Panc1 (cell line): ENCODE results near the gene PLXNC1. TPM values are rescaled to one million over a fixed set of nuclear protein-coding genes. Genes with fewer than 3 reads are reported as not detected.

Experiments
- ATAC-seq: fragments of 200-7000 bp; cut with Tn5 transposase; 2 replicates; pipeline ENCODE4 v1.9.1; 2020; ENCODE audit warnings: mild to moderate bottlenecking, moderate library complexity
- BruUV-seq: library from RNA; stranded (reverse); fragments of 400-500 nt; replicated peaks from 2 replicates; lab custom pipeline; 2021; lab: Mats Ljungman, UMichigan
- CTCF ChIA-PET: fragments of 300-600 bp; sonication (Branson Sonifier 250); formaldehyde crosslinking; loops from one replicate; lab custom pipeline; 2022; ENCODE audit warnings: antibody characterized with exemption; lab: Charles Lee
- POLR2A ChIA-PET: fragments of 300-600 bp; sonication (Branson Sonifier 250); formaldehyde crosslinking; loops from one replicate; lab custom pipeline; 2022; ENCODE audit warnings: antibody characterized with exemption; lab: Charles Lee
- DNase-seq: peaks from one replicate; pipeline ENCODE4 v3.0.0-alpha.2; 2010; ENCODE audit warnings: low read depth, low spot score
- H3K27ac ChIP-seq: 2 replicates; pipeline ENCODE4 v1.5.1; 2011; ENCODE audit warnings: mild to moderate bottlenecking, low read length, inconsistent platforms
- H3K27me3 ChIP-seq: fragments of 200-500 bp; sonication (Bioruptor generic); 2 replicates; pipeline ENCODE4 v1.6.0; 2014; ENCODE audit warnings: low read length, inconsistent platforms; ENCODE audit not compliant: control insufficient read depth, insufficient read depth
- H3K36me3 ChIP-seq: fragments of 200-500 bp; sonication (Bioruptor generic); 2 replicates; pipeline ENCODE4 v1.5.1; 2014; ENCODE audit warnings: inconsistent platforms, mild to moderate bottlenecking, low read length, moderate library complexity; ENCODE audit not compliant: control insufficient read depth, insufficient read depth
- H3K4me1 ChIP-seq: 2 replicates; pipeline ENCODE4 v1.5.1; 2011; ENCODE audit warnings: inconsistent platforms, mild to moderate bottlenecking, low read length, moderate library complexity; ENCODE audit not compliant: control insufficient read depth, insufficient read depth
- H3K4me3 ChIP-seq, 2 experiments: 2 replicates each; pipeline ENCODE4 v1.5.1; 2011 to 2012; ENCODE audit warnings: low read depth in 2 of 2, low read length in 2 of 2, mild to moderate bottlenecking in 2 of 2, inconsistent platforms in 1 of 2, moderate library complexity in 1 of 2
- H3K9me3 ChIP-seq: fragments of 200-500 bp; sonication (Bioruptor generic); 2 replicates; pipeline ENCODE4 v1.5.1; 2014; ENCODE audit warnings: low read depth, mild to moderate bottlenecking, inconsistent platforms, low read length, moderate library complexity; ENCODE audit not compliant: control insufficient read depth, insufficient read depth
- POLR2AphosphoS5 ChIP-seq: IDR thresholded peaks from 2 replicates; pipeline ENCODE4 v1.6.1; 2012; ENCODE audit warnings: mild to moderate bottlenecking, low read depth, low read length, moderate library complexity
- SIN3A ChIP-seq: IDR thresholded peaks from 2 replicates; pipeline ENCODE4 v1.6.1; 2012; ENCODE audit warnings: low read depth, mild to moderate bottlenecking, low read length, moderate library complexity, borderline replicate concordance; ENCODE audit not compliant: insufficient read depth
- TCF7L2 ChIP-seq: IDR thresholded peaks from 2 replicates; pipeline ENCODE4 v1.6.1; 2011; ENCODE audit warnings: mild to moderate bottlenecking, low read depth, low read length, inconsistent platforms
- in situ Hi-C: cut with HindIII; loops from 2 replicates; pipeline ENCODE4 v1.10.0; 2016; ENCODE audit warnings: low sequenced_read_pairs, low pct_unique_long_range_greater_than_20kb
- intact Hi-C: fragments of 100-400 bp; cut with micrococcal nuclease; formaldehyde crosslinking; loops from one replicate; pipeline ENCODE4 v1.10.0; 2022; ENCODE audit not compliant: unreplicated experiment
- total RNA-seq: library from RNA; stranded (reverse); gene quantifications from one replicate; pipeline ENCODE4 v1.2.1, GENCODE V29; 2021; ENCODE audit not compliant: unreplicated experiment
- TF ChIP-seq, protein P1 (sequence below): fragments of 450-650 bp; IDR thresholded peaks from 2 replicates; pipeline ENCODE4 v1.5.1; 2017; ENCODE audit warnings: mild to moderate bottlenecking
- TF ChIP-seq, protein P2 (sequence below), 2 experiments: IDR thresholded peaks; 2 replicates each; pipeline ENCODE4 v1.6.1; 2011 to 2012; ENCODE audit warnings: low read depth in 2 of 2, control low read depth in 1 of 2, low read length in 1 of 2, mild to moderate bottlenecking in 1 of 2, moderate library complexity in 1 of 2; ENCODE audit not compliant: insufficient read depth in 1 of 2

PLXNC1 gene
- total RNA-seq, 1 experiment from 2014 or later, result 0.57 TPM

DNA sequence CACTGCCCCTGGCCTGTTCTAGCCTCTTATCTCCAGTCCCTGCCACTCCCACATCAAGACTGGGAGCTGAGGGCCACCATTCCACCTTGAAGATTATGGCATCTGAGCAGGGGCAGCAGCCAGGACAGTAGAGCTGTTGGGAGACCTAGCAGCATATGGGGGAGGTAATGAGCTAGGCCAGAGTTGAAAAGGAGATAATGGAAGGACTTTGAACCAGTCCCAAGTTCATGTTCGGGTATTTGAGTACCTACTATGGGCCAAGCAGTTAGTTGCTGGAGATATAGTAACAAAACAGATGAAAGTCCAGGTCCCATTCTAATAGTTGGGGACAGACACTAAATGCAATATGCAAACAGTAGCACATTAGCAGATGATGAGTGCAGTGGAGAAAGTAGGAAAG lies 151.5 kb downstream of the PLXNC1 start:
- H3K4me3 ChIP-seq, result no peak overlapping the region
- CTCF ChIA-PET, result no interaction called here

DNA sequence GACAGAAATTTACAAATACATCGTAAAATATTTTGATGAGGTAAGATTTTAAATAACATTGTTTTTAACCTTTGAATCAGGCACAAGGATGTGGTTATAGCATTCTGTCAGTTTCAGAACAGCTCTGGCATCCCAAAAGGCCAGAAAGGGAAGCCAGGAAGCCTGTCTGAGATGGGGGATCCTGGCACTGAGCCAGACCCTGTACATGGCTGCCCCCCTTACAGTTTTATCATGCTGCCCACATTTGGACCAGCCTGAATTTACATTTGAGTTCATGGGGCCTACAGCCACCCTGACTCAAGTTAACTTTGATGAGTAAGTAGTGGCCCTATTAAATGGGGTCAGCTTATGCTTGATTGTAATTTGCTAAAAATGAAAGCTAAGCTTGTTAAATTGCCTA lies 155.6 kb downstream of the PLXNC1 start:
- ChIA-PET CTCF (interaction anchor here (0.7 kb wide), 1 partner anchor 282 kb away, joined by 12 read pairs; no protein-coding TSS in a partner anchor), POLR2A (no interaction called here)
- no peak overlapping the region for H3K4me3 ChIP-seq
- no peaks in the 10 kb centered on the region for H3K4me1 ChIP-seq
- intact Hi-C loops (no loop called here), in situ Hi-C loops (no loop called here)
- no TSS peak for BruUV-seq
- no peak for DNase-seq
- peaks cover 7% of the 10 kb centered on the region; the same call in 1 of the 2 replicates for H3K36me3 ChIP-seq
- no peaks in the 10 kb centered on the region for H3K9me3 ChIP-seq
- ATAC-seq, result no peak
- no peaks in the 10 kb centered on the region for H3K27me3 ChIP-seq
- no peak overlapping the region for H3K27ac ChIP-seq
- no peak for TF ChIP-seq POLR2AphosphoS5
- TF ChIP-seq, protein P1, sequence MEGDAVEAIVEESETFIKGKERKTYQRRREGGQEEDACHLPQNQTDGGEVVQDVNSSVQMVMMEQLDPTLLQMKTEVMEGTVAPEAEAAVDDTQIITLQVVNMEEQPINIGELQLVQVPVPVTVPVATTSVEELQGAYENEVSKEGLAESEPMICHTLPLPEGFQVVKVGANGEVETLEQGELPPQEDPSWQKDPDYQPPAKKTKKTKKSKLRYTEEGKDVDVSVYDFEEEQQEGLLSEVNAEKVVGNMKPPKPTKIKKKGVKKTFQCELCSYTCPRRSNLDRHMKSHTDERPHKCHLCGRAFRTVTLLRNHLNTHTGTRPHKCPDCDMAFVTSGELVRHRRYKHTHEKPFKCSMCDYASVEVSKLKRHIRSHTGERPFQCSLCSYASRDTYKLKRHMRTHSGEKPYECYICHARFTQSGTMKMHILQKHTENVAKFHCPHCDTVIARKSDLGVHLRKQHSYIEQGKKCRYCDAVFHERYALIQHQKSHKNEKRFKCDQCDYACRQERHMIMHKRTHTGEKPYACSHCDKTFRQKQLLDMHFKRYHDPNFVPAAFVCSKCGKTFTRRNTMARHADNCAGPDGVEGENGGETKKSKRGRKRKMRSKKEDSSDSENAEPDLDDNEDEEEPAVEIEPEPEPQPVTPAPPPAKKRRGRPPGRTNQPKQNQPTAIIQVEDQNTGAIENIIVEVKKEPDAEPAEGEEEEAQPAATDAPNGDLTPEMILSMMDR, result no peak
- no peak for TF ChIP-seq SIN3A
- no peak for TF ChIP-seq TCF7L2
- TF ChIP-seq, protein P2, sequence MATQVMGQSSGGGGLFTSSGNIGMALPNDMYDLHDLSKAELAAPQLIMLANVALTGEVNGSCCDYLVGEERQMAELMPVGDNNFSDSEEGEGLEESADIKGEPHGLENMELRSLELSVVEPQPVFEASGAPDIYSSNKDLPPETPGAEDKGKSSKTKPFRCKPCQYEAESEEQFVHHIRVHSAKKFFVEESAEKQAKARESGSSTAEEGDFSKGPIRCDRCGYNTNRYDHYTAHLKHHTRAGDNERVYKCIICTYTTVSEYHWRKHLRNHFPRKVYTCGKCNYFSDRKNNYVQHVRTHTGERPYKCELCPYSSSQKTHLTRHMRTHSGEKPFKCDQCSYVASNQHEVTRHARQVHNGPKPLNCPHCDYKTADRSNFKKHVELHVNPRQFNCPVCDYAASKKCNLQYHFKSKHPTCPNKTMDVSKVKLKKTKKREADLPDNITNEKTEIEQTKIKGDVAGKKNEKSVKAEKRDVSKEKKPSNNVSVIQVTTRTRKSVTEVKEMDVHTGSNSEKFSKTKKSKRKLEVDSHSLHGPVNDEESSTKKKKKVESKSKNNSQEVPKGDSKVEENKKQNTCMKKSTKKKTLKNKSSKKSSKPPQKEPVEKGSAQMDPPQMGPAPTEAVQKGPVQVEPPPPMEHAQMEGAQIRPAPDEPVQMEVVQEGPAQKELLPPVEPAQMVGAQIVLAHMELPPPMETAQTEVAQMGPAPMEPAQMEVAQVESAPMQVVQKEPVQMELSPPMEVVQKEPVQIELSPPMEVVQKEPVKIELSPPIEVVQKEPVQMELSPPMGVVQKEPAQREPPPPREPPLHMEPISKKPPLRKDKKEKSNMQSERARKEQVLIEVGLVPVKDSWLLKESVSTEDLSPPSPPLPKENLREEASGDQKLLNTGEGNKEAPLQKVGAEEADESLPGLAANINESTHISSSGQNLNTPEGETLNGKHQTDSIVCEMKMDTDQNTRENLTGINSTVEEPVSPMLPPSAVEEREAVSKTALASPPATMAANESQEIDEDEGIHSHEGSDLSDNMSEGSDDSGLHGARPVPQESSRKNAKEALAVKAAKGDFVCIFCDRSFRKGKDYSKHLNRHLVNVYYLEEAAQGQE (IDR thresholded peaks at IDR 0.05; ENCODE audit: insufficient read depth in 1 of 2, low read depth in 2 of 2, low read length in 1 of 2), result no peak

More for the DNA sequence above, 151.5 kb downstream of the PLXNC1 start:
- Histone ChIP-seq H3K36me3 (no peaks in the 10 kb centered on the region), H3K9me3 (no peaks in the 10 kb centered on the region), H3K4me1 (no peaks in the 10 kb centered on the region), H3K27ac (no peak overlapping the region), H3K27me3 (no peaks in the 10 kb centered on the region)
- POLR2A ChIA-PET, result no interaction called here
- intact Hi-C loops (no loop called here), in situ Hi-C loops (no loop called here)
- TF ChIP-seq SIN3A, result no peak
- TF ChIP-seq TCF7L2, result no peak
- no peak for ATAC-seq
- no peak for DNase-seq
- no TSS peak for BruUV-seq

GRCh38 chr12:94304566-94305061 lies 156.2 kb downstream of the PLXNC1 start:
- Histone ChIP-seq H3K9me3 (no peaks in the 10 kb centered on the region), H3K27me3 (no peaks in the 10 kb centered on the region), H3K4me3 (no peak overlapping the region), H3K36me3 (peaks cover 8% of the 10 kb centered on the region; the same call in 1 of the 2 replicates), H3K4me1 (no peaks in the 10 kb centered on the region), H3K27ac (no peak overlapping the region)
- ATAC-seq (no peak), DNase-seq (no peak)
- ChIA-PET POLR2A (no interaction called here), CTCF (no interaction called here)
- intact Hi-C loops (no loop called here), in situ Hi-C loops (no loop called here)
- TF ChIP-seq, protein P1, result no peak
- TF ChIP-seq, protein P2 (IDR thresholded peaks at IDR 0.05; ENCODE audit: insufficient read depth in 1 of 2, low read depth in 2 of 2, low read length in 1 of 2), result no peak
- TF ChIP-seq POLR2AphosphoS5, result no peak
- no peak for TF ChIP-seq TCF7L2
- no TSS peak for BruUV-seq
